Astrocyte (in vitro differentiated cells and primary cell): ENCODE measurements around the gene UBN2.

Experiments used
- EZH2 ChIP-seq: IDR thresholded peaks from 2 replicates; pipeline ENCODE4 v1.6.1; 2012; ENCODE audit warnings: mild to moderate bottlenecking, low read length, inconsistent platforms; ENCODE audit not compliant: insufficient read depth
- TF ChIP-seq, protein P1 (sequence below): IDR thresholded peaks from 2 replicates; pipeline ENCODE4 v1.5.1; 2011; ENCODE audit warnings: low read depth, mild to moderate bottlenecking, inconsistent platforms, low read length, moderate library complexity; ENCODE audit not compliant: insufficient read depth

- TF ChIP-seq, protein P1, sequence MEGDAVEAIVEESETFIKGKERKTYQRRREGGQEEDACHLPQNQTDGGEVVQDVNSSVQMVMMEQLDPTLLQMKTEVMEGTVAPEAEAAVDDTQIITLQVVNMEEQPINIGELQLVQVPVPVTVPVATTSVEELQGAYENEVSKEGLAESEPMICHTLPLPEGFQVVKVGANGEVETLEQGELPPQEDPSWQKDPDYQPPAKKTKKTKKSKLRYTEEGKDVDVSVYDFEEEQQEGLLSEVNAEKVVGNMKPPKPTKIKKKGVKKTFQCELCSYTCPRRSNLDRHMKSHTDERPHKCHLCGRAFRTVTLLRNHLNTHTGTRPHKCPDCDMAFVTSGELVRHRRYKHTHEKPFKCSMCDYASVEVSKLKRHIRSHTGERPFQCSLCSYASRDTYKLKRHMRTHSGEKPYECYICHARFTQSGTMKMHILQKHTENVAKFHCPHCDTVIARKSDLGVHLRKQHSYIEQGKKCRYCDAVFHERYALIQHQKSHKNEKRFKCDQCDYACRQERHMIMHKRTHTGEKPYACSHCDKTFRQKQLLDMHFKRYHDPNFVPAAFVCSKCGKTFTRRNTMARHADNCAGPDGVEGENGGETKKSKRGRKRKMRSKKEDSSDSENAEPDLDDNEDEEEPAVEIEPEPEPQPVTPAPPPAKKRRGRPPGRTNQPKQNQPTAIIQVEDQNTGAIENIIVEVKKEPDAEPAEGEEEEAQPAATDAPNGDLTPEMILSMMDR, result peak; percentile 63
- no peak for TF ChIP-seq EZH2
Measured at GRCh38 chr7:139340037-139340807, 109.2 kb downstream of the UBN2 start.
